Uterus (tissue), 4 donors: ENCODE measurements around the gene HOOK2. TPM values are rescaled to one million over a fixed set of nuclear protein-coding genes. Genes with fewer than 3 reads are reported as not detected.
"Not testable (repeated sequence)": the region's sequence is repeated elsewhere in the genome, so short reads cannot be mapped to it uniquely, and the experiment has no call there.

Source experiments
- DNase-seq, 2 donors: peaks; one replicate each; pipeline ENCODE4 v3.0.0-alpha.2; 2019 to 2020
- H3K27ac ChIP-seq, 2 donors: fragments of 200-600 bp; sonication (generic); 1 replicate in 1 of 2; 2 replicates in 1 of 2; pipeline ENCODE4 v1.5.1; 2016 to 2018
- H3K27me3 ChIP-seq, 2 donors: fragments of 200-600 bp; sonication (generic); one replicate each; pipeline ENCODE4 v1.5.1; 2018 to 2019; ENCODE audit warnings: control low read depth in 1 of 2
- H3K36me3 ChIP-seq, 2 donors: fragments of 200-600 bp; sonication (generic); one replicate each; pipeline ENCODE4 v1.5.1; 2019; ENCODE audit warnings: control low read depth in 1 of 2
- H3K4me1 ChIP-seq, 2 donors: fragments of 200-600 bp; sonication (generic); one replicate each; pipeline ENCODE4 v1.5.1; 2018 to 2019; ENCODE audit warnings: control low read depth in 1 of 2
- H3K4me3 ChIP-seq, 2 donors: fragments of 200-600 bp; sonication (generic); 1 replicate in 1 of 2; 2 replicates in 1 of 2; pipeline ENCODE4 v1.5.1; 2018 to 2019; ENCODE audit warnings: mild to moderate bottlenecking in 1 of 2
- H3K9me3 ChIP-seq, 2 donors: fragments of 200-600 bp; sonication (generic); one replicate each; pipeline ENCODE4 v1.5.1; 2019; ENCODE audit warnings: control low read depth in 1 of 2
- POLR2A ChIP-seq, 2 donors: fragments of 450-650 bp; IDR thresholded peaks; one replicate each; pipeline ENCODE4 v1.6.1; 2016; ENCODE audit warnings: antibody characterized with exemption in 2 of 2, mild to moderate bottlenecking in 1 of 2, moderate library complexity in 1 of 2
- intact Hi-C: fragments of 100-400 bp; cut with DNase I; formaldehyde crosslinking; loops from one replicate; pipeline ENCODE4 v1.15.1; 2023; ENCODE audit warnings: low total_unique reads
- total RNA-seq, 4 donors: library from RNA; depleted of rRNA in 3 of 4; stranded (reverse); fragments of >200 nt in 3 of 4; gene quantifications; one replicate each; pipeline versions ENCODE4 v1.1.0 to v1.2.4, GENCODE V29; 2014 to 2023
- TF ChIP-seq, protein P1 (sequence below), 4 experiments: fragments of 200-600 bp in 2 of 4; fragments of 450-650 bp in 2 of 4; sonication (generic) in 2 of 4; IDR thresholded peaks; one replicate each; pipeline ENCODE4 v1.5.1; 2016 to 2019; ENCODE audit warnings: antibody characterized with exemption in 4 of 4, mild to moderate bottlenecking in 2 of 4, moderate library complexity in 1 of 4
- donor health status: DM: yes; HTN: yes; CAD: no.

The HOOK2 gene
- total RNA-seq, 4 donors from 2014 or later = 0.59 to 37.5 (median 14.0) TPM

- Histone ChIP-seq H3K4me1 (peaks cover 8 to 15% of the 10 kb centered on the region in 2 donors), H3K27me3 (no peaks in the 10 kb centered on the region), H3K27ac (no peak overlapping the region), H3K9me3 (no peaks in the 10 kb centered on the region), H3K4me3 (no peak overlapping the region), H3K36me3 (no peaks in the 10 kb centered on the region)
- no peak for DNase-seq
- TF ChIP-seq, protein P1, sequence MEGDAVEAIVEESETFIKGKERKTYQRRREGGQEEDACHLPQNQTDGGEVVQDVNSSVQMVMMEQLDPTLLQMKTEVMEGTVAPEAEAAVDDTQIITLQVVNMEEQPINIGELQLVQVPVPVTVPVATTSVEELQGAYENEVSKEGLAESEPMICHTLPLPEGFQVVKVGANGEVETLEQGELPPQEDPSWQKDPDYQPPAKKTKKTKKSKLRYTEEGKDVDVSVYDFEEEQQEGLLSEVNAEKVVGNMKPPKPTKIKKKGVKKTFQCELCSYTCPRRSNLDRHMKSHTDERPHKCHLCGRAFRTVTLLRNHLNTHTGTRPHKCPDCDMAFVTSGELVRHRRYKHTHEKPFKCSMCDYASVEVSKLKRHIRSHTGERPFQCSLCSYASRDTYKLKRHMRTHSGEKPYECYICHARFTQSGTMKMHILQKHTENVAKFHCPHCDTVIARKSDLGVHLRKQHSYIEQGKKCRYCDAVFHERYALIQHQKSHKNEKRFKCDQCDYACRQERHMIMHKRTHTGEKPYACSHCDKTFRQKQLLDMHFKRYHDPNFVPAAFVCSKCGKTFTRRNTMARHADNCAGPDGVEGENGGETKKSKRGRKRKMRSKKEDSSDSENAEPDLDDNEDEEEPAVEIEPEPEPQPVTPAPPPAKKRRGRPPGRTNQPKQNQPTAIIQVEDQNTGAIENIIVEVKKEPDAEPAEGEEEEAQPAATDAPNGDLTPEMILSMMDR (IDR thresholded peaks at IDR 0.05) = no peak
- no peak for TF ChIP-seq POLR2A (IDR thresholded peaks at IDR 0.05)
- intact Hi-C loops = no loop called here
Observed at GRCh38 chr19:12730064-12730463, 45.3 kb downstream of the HOOK2 start.

DNA sequence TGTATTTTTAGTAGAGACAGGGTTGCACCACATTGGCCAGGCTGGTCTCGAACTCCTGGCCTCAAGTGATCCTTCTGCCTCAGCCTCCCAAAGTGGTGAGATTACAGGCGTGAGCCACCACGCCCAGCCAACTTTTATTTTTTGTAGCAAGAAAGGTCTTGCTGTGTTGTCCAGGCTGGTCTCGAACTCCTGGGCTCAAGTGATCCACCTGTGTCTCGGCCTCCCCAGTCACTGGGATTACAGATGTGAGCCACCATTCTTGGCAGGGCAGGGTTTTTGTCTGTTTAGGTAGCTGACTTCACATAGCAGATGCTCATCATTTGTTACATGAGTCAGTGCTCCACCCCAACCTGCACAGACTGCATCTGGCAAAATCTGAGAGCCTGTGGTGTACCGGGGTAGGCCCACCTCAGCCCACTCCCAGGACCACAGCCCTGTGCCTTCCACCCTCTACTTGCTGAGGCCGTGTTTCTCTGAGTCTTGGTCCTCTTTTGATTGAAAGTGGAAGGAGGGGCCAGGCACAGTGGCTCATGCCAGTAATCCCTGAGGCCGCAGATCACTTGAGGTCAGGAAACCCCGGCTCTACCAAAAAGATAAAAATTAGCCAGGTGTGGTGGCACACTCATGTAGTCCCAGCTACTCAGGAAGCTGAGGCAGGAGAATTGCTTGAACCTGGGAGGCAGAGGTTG is 47.5 kb downstream of the HOOK2 start:
- no peak for DNase-seq
- Histone ChIP-seq H3K36me3 (no peaks in the 10 kb centered on the region), H3K9me3 (no peaks in the 10 kb centered on the region), H3K4me3 (no peak overlapping the region), H3K4me1 (peaks cover 3 to 8% of the 10 kb centered on the region in 2 donors), H3K27me3 (no peaks in the 10 kb centered on the region), H3K27ac (no peak overlapping the region)
- intact Hi-C loops = no loop called here
- TF ChIP-seq, protein P1 (IDR thresholded peaks at IDR 0.05) = no peak
- no peak for TF ChIP-seq POLR2A (IDR thresholded peaks at IDR 0.05)

DNA sequence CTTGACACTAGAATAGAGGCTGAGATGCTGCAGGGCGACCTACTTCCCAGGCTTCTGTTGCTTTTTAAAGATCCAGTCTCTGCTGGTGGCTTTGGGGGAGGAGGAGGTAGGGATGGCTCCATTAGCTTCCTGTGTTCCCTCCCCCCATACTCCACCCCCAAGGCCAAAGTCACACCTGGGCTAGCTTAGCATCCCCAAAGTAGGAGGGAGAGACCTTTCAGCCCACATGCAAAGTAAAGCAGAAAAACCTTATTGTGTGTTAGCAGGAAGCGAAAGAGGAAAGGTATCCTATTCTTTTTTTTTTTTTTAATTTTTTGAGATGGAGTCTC is 48.4 kb downstream of the HOOK2 start:
- no peak for DNase-seq
- no peaks in the 10 kb centered on the region for H3K36me3 ChIP-seq
- H3K4me1 ChIP-seq = no peaks in the 10 kb centered on the region
- H3K27ac ChIP-seq = no peak overlapping the region
- intact Hi-C loops = no loop called here
- H3K27me3 ChIP-seq = no peaks in the 10 kb centered on the region
- no peak overlapping the region for H3K4me3 ChIP-seq
- no peaks in the 10 kb centered on the region for H3K9me3 ChIP-seq
- TF ChIP-seq POLR2A (IDR thresholded peaks at IDR 0.05) = no peak
- TF ChIP-seq, protein P1 (IDR thresholded peaks at IDR 0.05) = no peak

- H3K27me3 ChIP-seq, DNase-seq, intact Hi-C loops, H3K4me3 ChIP-seq, H3K27ac ChIP-seq, H3K4me1 ChIP-seq, H3K36me3 ChIP-seq, H3K9me3 ChIP-seq: not testable (repeated sequence)
Observed at GRCh38 chr19:12725612-12726011, 49.7 kb downstream of the HOOK2 start.

DNA sequence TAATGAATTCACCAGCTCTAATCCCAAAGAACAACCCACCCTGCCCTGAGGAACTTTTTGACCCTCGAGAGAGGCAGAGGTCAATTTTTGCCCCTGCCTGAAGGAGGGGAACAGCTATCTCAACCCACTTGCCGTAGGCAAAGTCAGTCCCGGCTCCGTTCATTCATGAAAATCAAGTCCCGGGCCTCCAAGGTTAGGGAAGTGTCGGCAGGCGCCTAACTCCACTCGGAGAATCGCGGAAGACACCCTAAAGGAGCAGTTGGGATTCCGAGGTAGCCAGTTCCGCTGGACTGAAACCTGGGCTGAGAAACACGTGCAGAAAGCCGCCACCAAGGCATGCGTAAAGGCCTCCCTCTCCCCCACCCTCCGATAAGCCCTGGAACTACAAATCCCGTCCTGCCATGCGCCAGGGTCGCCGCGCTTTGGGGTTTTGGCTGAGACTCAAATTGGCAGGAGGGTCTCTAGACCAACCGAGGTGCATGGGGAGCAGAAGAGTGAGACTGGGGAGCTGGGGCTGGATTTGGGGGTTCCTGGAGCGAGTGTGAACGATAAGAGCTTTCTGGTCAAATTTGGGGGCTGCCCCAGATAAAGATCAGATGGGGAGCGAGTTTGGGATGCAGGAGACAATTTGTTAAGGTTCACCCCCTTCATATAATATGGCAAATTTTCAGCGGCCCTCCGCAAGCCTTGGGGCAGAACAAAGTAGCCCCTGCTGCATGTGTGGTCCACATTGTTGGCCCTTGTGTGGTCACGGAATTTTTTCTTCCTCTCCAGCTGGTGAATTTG is 51.5 kb downstream of the HOOK2 start, which contains the start of gene TNPO2:
TSS of gene TNPO2 (minus strand) at position 292 of the 786 bp plus-strand sequence. CDS start 2,955 bp downstream, outside the sequence.
- no peak for TF ChIP-seq POLR2A (IDR thresholded peaks at IDR 0.05)
- TF ChIP-seq, protein P1 (IDR thresholded peaks at IDR 0.05) = no peak
- no peaks in the 10 kb centered on the region for H3K36me3 ChIP-seq
- H3K9me3 ChIP-seq = no peaks in the 10 kb centered on the region
- peak within 1 kb of the TSS; percentile 98 for H3K27ac ChIP-seq
- no peaks in the 10 kb centered on the region for H3K27me3 ChIP-seq
- DNase-seq = peak; percentile 46 to 55
- intact Hi-C loops = no loop called here
- peaks cover 4 to 5% of the 10 kb centered on the region in 2 donors for H3K4me1 ChIP-seq
- H3K4me3 ChIP-seq = peak within 1 kb of the TSS; percentile 71 to 86
